ENCODE measurements around the gene CRTC1. TPM values are rescaled to one million over a fixed set of nuclear protein-coding genes. Genes with fewer than 3 reads are reported as not detected.

CRTC1 gene
- total RNA-seq, 1 experiment from 2014 or later = 12.3 TPM

DNA sequence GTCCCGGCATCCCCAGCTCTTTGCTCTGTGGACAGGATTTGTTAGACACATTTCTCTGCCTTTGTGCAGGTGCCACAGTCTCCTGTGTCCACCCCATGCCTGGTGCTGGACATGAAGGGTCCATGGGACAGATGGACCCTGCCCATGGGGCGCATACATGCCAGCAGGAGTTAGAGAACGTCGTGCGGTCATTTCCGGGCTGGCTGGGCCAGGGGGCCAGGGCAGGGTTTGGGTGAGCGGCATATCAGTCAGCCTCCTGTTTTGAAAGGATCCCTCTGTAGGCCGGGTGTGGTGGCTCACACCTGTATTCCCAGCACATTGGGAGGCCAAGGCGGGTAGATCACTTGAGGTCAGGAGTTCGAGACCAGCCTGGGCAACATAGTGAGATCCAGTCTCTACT, 35.7 kb upstream of the CRTC1 start:
- ChIA-PET CTCF (interaction anchor here (1.1 to 2.0 kb wide), 2 partner anchors 25 to 54 kb away, joined by 5 to 8 read pairs; no protein-coding TSS in a partner anchor), POLR2A (no interaction called here)
- ATAC-seq (no peak), DNase-seq (ENCODE audit: low spot score) (no peak)
- Mint-ChIP-seq H3K4me1 (peaks cover 47% of the 10 kb centered on the region), H3K9me3 (peaks cover 5% of the 10 kb centered on the region), H3K27me3 (ENCODE audit: low read depth) (peaks cover 3% of the 10 kb centered on the region; the same call in 1 of the 2 replicates), H3K27ac (0 out of 2 replicates have a peak overlapping the region, but pooled peaks have one; percentile 53), H3K36me3 (no peaks in the 10 kb centered on the region), H3K4me3 (no peak overlapping the region)
- TF ChIP-seq, protein P1, sequence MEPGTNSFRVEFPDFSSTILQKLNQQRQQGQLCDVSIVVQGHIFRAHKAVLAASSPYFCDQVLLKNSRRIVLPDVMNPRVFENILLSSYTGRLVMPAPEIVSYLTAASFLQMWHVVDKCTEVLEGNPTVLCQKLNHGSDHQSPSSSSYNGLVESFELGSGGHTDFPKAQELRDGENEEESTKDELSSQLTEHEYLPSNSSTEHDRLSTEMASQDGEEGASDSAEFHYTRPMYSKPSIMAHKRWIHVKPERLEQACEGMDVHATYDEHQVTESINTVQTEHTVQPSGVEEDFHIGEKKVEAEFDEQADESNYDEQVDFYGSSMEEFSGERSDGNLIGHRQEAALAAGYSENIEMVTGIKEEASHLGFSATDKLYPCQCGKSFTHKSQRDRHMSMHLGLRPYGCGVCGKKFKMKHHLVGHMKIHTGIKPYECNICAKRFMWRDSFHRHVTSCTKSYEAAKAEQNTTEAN (CRISPR knock-in tag; IDR thresholded peaks at IDR 0.05) = no peak
- TF ChIP-seq, protein P2, sequence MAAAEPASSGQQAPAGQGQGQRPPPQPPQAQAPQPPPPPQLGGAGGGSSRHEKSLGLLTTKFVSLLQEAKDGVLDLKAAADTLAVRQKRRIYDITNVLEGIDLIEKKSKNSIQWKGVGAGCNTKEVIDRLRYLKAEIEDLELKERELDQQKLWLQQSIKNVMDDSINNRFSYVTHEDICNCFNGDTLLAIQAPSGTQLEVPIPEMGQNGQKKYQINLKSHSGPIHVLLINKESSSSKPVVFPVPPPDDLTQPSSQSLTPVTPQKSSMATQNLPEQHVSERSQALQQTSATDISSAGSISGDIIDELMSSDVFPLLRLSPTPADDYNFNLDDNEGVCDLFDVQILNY (CRISPR knock-in tag; IDR thresholded peaks at IDR 0.05) = no peak
- no peak for TF ChIP-seq ZNF263 (CRISPR knock-in tag; IDR thresholded peaks at IDR 0.05; ENCODE audit: low read depth)
- TF ChIP-seq FOXK1 (CRISPR knock-in tag; IDR thresholded peaks at IDR 0.05) = no peak
- TF ChIP-seq, protein P3, sequence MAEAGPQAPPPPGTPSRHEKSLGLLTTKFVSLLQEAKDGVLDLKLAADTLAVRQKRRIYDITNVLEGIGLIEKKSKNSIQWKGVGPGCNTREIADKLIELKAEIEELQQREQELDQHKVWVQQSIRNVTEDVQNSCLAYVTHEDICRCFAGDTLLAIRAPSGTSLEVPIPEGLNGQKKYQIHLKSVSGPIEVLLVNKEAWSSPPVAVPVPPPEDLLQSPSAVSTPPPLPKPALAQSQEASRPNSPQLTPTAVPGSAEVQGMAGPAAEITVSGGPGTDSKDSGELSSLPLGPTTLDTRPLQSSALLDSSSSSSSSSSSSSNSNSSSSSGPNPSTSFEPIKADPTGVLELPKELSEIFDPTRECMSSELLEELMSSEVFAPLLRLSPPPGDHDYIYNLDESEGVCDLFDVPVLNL (CRISPR knock-in tag; IDR thresholded peaks at IDR 0.05; ENCODE audit: borderline replicate concordance, low read depth) = no peak
- TF ChIP-seq ZNF138 (CRISPR knock-in tag; conservative IDR thresholded peaks at IDR 0.05) = no peak
- TF ChIP-seq, protein P4, sequence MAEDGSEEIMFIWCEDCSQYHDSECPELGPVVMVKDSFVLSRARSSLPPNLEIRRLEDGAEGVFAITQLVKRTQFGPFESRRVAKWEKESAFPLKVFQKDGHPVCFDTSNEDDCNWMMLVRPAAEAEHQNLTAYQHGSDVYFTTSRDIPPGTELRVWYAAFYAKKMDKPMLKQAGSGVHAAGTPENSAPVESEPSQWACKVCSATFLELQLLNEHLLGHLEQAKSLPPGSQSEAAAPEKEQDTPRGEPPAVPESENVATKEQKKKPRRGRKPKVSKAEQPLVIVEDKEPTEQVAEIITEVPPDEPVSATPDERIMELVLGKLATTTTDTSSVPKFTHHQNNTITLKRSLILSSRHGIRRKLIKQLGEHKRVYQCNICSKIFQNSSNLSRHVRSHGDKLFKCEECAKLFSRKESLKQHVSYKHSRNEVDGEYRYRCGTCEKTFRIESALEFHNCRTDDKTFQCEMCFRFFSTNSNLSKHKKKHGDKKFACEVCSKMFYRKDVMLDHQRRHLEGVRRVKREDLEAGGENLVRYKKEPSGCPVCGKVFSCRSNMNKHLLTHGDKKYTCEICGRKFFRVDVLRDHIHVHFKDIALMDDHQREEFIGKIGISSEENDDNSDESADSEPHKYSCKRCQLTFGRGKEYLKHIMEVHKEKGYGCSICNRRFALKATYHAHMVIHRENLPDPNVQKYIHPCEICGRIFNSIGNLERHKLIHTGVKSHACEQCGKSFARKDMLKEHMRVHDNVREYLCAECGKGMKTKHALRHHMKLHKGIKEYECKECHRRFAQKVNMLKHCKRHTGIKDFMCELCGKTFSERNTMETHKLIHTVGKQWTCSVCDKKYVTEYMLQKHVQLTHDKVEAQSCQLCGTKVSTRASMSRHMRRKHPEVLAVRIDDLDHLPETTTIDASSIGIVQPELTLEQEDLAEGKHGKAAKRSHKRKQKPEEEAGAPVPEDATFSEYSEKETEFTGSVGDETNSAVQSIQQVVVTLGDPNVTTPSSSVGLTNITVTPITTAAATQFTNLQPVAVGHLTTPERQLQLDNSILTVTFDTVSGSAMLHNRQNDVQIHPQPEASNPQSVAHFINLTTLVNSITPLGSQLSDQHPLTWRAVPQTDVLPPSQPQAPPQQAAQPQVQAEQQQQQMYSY (CRISPR knock-in tag; IDR thresholded peaks at IDR 0.05) = no peak
- no peak for TF ChIP-seq MXD4 (CRISPR knock-in tag; IDR thresholded peaks at IDR 0.05; ENCODE audit: borderline replicate concordance)

DNA sequence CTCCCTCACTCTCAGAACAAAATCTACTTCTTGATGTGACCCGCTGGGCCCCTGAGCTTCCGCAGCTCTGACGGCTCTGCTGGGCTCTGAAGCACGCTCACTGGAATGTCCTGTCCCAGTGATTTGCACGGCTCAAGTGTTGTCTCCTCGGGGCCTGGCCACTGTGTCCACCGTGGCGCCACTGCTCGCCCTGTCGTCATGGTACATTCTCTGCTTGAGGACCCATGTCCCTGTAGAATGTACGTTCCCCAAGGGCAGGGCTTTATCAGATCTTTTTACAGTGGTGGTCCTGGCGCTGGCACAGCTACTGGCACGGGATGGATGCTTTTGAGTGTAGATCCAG, 34.5 kb upstream of the CRTC1 start:
- POLR2A ChIA-PET = no interaction called here
- no peak for DNase-seq (ENCODE audit: low spot score)

More for the DNA sequence above, 34.5 kb upstream of the CRTC1 start:
- no peak overlapping the region for H3K4me3 Mint-ChIP-seq
- H3K36me3 Mint-ChIP-seq = no peaks in the 10 kb centered on the region
- CTCF ChIA-PET = interaction anchor here (0.7 to 2.0 kb wide), 6 partner anchors 24 to 187 kb away, joined by 3 to 8 read pairs (median 4); partner anchors contain the start of gene TMEM59L
- H3K9me3 Mint-ChIP-seq = peaks cover 2% of the 10 kb centered on the region
- TF ChIP-seq, protein P5, sequence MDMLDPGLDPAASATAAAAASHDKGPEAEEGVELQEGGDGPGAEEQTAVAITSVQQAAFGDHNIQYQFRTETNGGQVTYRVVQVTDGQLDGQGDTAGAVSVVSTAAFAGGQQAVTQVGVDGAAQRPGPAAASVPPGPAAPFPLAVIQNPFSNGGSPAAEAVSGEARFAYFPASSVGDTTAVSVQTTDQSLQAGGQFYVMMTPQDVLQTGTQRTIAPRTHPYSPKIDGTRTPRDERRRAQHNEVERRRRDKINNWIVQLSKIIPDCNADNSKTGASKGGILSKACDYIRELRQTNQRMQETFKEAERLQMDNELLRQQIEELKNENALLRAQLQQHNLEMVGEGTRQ (CRISPR knock-in tag; IDR thresholded peaks at IDR 0.05) = no peak
- TF ChIP-seq, protein P6, sequence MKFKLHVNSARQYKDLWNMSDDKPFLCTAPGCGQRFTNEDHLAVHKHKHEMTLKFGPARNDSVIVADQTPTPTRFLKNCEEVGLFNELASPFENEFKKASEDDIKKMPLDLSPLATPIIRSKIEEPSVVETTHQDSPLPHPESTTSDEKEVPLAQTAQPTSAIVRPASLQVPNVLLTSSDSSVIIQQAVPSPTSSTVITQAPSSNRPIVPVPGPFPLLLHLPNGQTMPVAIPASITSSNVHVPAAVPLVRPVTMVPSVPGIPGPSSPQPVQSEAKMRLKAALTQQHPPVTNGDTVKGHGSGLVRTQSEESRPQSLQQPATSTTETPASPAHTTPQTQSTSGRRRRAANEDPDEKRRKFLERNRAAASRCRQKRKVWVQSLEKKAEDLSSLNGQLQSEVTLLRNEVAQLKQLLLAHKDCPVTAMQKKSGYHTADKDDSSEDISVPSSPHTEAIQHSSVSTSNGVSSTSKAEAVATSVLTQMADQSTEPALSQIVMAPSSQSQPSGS (CRISPR knock-in tag; IDR thresholded peaks at IDR 0.05; ENCODE audit: borderline replicate concordance, low read depth) = no peak
- peak overlapping the region; percentile 81 for H3K27ac Mint-ChIP-seq
- peaks cover 47% of the 10 kb centered on the region for H3K4me1 Mint-ChIP-seq
- no peak for ATAC-seq
- H3K27me3 Mint-ChIP-seq (ENCODE audit: low read depth) = peaks cover 3% of the 10 kb centered on the region; the same call in 1 of the 2 replicates
